ENCODE results near the gene CD209.

The CD209 gene

GRCh38 chr19:7697721-7698287, 49.5 kb downstream of the CD209 start:
- DNase-seq (ENCODE audit: low read depth): no peak
- H3K4me3 ChIP-seq (replicated peaks; ENCODE audit: low read depth, low read length): no peak overlapping the region
- TF ChIP-seq, protein P1, sequence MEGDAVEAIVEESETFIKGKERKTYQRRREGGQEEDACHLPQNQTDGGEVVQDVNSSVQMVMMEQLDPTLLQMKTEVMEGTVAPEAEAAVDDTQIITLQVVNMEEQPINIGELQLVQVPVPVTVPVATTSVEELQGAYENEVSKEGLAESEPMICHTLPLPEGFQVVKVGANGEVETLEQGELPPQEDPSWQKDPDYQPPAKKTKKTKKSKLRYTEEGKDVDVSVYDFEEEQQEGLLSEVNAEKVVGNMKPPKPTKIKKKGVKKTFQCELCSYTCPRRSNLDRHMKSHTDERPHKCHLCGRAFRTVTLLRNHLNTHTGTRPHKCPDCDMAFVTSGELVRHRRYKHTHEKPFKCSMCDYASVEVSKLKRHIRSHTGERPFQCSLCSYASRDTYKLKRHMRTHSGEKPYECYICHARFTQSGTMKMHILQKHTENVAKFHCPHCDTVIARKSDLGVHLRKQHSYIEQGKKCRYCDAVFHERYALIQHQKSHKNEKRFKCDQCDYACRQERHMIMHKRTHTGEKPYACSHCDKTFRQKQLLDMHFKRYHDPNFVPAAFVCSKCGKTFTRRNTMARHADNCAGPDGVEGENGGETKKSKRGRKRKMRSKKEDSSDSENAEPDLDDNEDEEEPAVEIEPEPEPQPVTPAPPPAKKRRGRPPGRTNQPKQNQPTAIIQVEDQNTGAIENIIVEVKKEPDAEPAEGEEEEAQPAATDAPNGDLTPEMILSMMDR (IDR thresholded peaks at IDR 0.05; ENCODE audit: low read length, missing control alignments): no peak

DNA sequence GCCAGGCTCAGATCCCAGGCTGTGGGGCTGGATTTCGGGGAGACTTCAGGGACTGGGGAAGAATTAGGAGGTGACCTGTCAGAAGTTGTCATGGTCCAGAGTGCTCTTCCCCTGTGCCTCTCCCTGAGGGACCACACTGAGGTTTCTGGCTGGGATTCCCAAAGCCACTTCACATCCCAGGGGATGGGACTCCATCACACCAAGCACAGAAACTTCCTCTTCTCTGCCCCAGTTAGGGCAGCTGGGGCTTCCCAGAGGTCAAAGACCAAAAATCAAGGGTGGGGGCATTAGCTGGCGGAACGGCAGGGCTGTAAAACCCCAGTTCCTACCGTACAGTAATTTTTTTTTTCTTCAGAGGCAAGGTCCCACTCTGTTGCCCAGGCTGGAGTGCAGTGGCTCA, 52.8 kb downstream of the CD209 start:
- TF ChIP-seq, protein P1 (IDR thresholded peaks at IDR 0.05; ENCODE audit: low read length, missing control alignments): no peak
- no peak for DNase-seq (ENCODE audit: low read depth)
- H3K4me3 ChIP-seq (replicated peaks; ENCODE audit: low read depth, low read length): no peak overlapping the region

DNA sequence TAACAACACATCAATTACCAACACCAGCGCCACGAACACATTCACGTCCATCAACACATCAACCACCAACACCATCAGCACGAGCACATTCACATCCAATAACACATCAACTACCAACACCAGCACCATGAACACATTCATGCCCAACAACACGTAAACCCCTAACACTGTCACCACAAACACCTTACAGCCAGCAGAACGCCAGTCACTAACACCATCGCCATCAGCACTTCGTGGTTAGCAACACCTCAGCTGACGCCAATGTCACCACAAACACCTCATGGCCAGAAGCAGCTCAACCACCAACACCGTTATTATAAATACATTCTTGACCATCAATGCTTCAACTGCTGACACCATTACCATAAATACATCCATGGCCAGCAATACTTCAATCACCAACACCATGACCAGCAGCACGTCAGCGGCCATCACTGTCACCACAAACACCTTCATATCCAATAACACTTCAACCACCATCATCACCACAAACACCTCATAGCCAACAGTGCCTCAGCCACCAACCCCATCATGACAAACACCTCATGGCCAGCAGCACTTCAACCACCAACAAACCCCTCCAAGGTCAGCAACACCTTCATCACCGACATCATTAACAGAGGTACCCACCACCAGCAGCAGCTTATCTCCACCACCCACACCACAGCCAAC, 54.8 kb downstream of the CD209 start:
- no peak for DNase-seq (ENCODE audit: low read depth)
- TF ChIP-seq, protein P1 (IDR thresholded peaks at IDR 0.05; ENCODE audit: low read length, missing control alignments): no peak
- H3K4me3 ChIP-seq (replicated peaks; ENCODE audit: low read depth, low read length): no peak overlapping the region

GRCh38 chr19:7691497-7691896, 55.8 kb downstream of the CD209 start:
- TF ChIP-seq, protein P1 (IDR thresholded peaks at IDR 0.05; ENCODE audit: low read length, missing control alignments): no peak
- no peak for DNase-seq (ENCODE audit: low read depth)
- no peak overlapping the region for H3K4me3 ChIP-seq (replicated peaks; ENCODE audit: low read depth, low read length)

DNA sequence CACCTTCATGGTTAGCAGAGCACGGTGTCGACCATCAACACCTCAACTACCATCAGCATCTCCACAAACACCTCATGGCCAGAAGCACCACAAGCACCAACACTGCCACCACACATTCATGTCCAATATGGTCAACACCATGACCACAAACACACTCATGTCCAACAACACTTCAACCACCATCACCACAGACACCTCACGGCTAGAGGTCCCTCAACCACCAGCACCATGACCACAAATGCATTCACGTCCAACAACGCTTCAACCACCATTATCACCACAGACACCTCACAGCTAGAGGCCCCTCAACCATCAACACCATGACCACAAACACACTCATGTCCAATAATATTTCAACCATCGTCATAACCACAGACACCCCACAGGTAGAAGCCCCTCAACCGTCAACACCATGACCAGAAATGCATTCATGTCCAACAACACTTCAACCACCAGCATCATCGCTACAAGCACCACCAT, 56.5 kb downstream of the CD209 start:
- DNase-seq (ENCODE audit: low read depth): no peak
- no peak overlapping the region for H3K4me3 ChIP-seq (replicated peaks; ENCODE audit: low read depth, low read length)
- TF ChIP-seq, protein P1 (IDR thresholded peaks at IDR 0.05; ENCODE audit: low read length, missing control alignments): no peak

All from fibroblast of pulmonary artery (primary cell).